MM.1S (cell line): ENCODE results near the gene PKIG.

Source experiments
- DNase-seq: peaks from one replicate; pipeline ENCODE4 v3.0.0-alpha.2; 2015
- H2AFZ ChIP-seq: fragments of 300-600 bp; sonication (generic); 2 replicates; pipeline ENCODE4 v1.6.0; 2016; ENCODE audit warnings: antibody characterized with exemption, low read length
- H3F3A ChIP-seq: fragments of 300-600 bp; sonication (generic); 2 replicates; pipeline ENCODE4 v1.6.1; 2016; ENCODE audit warnings: mild to moderate bottlenecking, antibody characterized with exemption, low read length, moderate library complexity, mixed read lengths; ENCODE audit not compliant: insufficient read depth
- H3K27ac ChIP-seq: fragments of 300-600 bp; sonication (generic); 2 replicates; pipeline ENCODE4 v1.5.1; 2016; ENCODE audit warnings: mild to moderate bottlenecking, low read length
- H3K27me3 ChIP-seq: fragments of 300-600 bp; sonication (generic); replicated peaks from 2 replicates; pipeline ENCODE4 v1.6.0; 2016; ENCODE audit warnings: low read length; ENCODE audit not compliant: insufficient read depth
- H3K36me3 ChIP-seq: fragments of 300-600 bp; sonication (generic); replicated peaks from 2 replicates; pipeline ENCODE4 v1.6.1; 2016; ENCODE audit warnings: mild to moderate bottlenecking, low read length, mixed read lengths; ENCODE audit not compliant: insufficient read depth
- H3K4me1 ChIP-seq: fragments of 300-600 bp; sonication (generic); 2 replicates; pipeline ENCODE4 v1.6.1; 2016; ENCODE audit warnings: low read length, mixed read lengths
- H3K4me2 ChIP-seq: fragments of 300-600 bp; sonication (generic); 2 replicates; pipeline ENCODE4 v1.6.0; 2016; ENCODE audit warnings: low read depth, low read length
- H3K4me3 ChIP-seq: fragments of 300-600 bp; sonication (generic); 2 replicates; pipeline ENCODE4 v1.5.1; 2016; ENCODE audit warnings: low read length, mixed read lengths
- H3K79me2 ChIP-seq: fragments of 300-600 bp; sonication (generic); 2 replicates; pipeline ENCODE4 v1.6.1; 2016; ENCODE audit warnings: mixed run types, low read length, mixed read lengths
- H3K9ac ChIP-seq: fragments of 300-600 bp; sonication (generic); 2 replicates; pipeline ENCODE4 v1.6.1; 2016; ENCODE audit warnings: low read length, mixed read lengths
- H3K9me2 ChIP-seq: fragments of 300-600 bp; sonication (generic); replicated peaks from 2 replicates; pipeline ENCODE4 v1.6.1; 2016; ENCODE audit warnings: mild to moderate bottlenecking, low read length, mixed read lengths; ENCODE audit not compliant: insufficient read depth
- H3K9me3 ChIP-seq: fragments of 300-600 bp; sonication (generic); replicated peaks from 2 replicates; pipeline ENCODE4 v1.6.1; 2016; ENCODE audit warnings: mild to moderate bottlenecking, low read length, mixed read lengths; ENCODE audit not compliant: insufficient read depth
- H4K20me1 ChIP-seq: fragments of 300-600 bp; sonication (generic); 2 replicates; pipeline ENCODE4 v1.6.1; 2016; ENCODE audit warnings: mild to moderate bottlenecking, low read length, moderate library complexity, mixed read lengths; ENCODE audit not compliant: insufficient read depth
- EZH2 ChIP-seq: fragments of 300-600 bp; sonication (generic); optimal IDR thresholded peaks from 2 replicates; pipeline ENCODE3; 2017; ENCODE audit warnings: low read depth, mild to moderate bottlenecking, antibody characterized with exemption, low read length, mixed read lengths
- EZH2phosphoT487 ChIP-seq: fragments of 300-600 bp; sonication (generic); IDR thresholded peaks from 2 replicates; pipeline ENCODE4 v1.6.1; 2018; ENCODE audit warnings: antibody characterized with exemption, low read length
- TF ChIP-seq, protein P1 (sequence below): fragments of 300-600 bp; sonication (generic); IDR thresholded peaks from 2 replicates; pipeline ENCODE4 v1.5.1; 2016; ENCODE audit warnings: antibody characterized with exemption, low read length, mixed read lengths

Gene PKIG

DNA sequence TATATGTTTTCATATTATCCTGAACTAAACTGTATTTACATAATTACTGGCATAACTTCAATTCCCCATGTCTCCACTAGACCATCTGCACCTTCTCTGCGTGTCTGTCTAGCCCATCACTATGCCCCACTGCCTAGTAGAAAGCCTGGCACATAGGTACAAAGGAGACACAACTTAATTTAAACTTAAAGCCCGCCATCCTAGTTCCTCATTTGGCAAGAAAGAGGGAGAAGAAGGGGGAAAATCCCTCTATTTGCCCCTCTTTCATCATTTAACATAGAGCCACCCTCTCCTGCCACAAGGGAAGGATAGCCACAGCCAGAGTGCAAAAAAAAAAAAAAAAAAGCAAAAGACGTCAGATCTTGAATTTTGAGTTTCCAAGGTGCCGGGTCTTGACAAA lies 1.8 kb downstream of the PKIG start:
- Histone ChIP-seq H3K79me2 (no peaks in the 10 kb centered on the region), H3K27ac (no peak overlapping the region), H3F3A (no peaks in the 10 kb centered on the region), H3K4me3 (no peak overlapping the region), H2AFZ (no peak overlapping the region), H3K9ac (no peak overlapping the region), H3K27me3 (no peaks in the 10 kb centered on the region), H3K9me3 (no peaks in the 10 kb centered on the region), H3K9me2 (no peaks in the 10 kb centered on the region), H3K36me3 (no peaks in the 10 kb centered on the region), H3K4me2 (no peak overlapping the region), H3K4me1 (peaks cover 6% of the 10 kb centered on the region; the same call in 1 of the 2 replicates), H4K20me1 (no peaks in the 10 kb centered on the region)
- no peak for DNase-seq
- no peak for TF ChIP-seq EZH2
- no peak for TF ChIP-seq EZH2phosphoT487
- TF ChIP-seq, protein P1, sequence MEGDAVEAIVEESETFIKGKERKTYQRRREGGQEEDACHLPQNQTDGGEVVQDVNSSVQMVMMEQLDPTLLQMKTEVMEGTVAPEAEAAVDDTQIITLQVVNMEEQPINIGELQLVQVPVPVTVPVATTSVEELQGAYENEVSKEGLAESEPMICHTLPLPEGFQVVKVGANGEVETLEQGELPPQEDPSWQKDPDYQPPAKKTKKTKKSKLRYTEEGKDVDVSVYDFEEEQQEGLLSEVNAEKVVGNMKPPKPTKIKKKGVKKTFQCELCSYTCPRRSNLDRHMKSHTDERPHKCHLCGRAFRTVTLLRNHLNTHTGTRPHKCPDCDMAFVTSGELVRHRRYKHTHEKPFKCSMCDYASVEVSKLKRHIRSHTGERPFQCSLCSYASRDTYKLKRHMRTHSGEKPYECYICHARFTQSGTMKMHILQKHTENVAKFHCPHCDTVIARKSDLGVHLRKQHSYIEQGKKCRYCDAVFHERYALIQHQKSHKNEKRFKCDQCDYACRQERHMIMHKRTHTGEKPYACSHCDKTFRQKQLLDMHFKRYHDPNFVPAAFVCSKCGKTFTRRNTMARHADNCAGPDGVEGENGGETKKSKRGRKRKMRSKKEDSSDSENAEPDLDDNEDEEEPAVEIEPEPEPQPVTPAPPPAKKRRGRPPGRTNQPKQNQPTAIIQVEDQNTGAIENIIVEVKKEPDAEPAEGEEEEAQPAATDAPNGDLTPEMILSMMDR, result no peak

DNA sequence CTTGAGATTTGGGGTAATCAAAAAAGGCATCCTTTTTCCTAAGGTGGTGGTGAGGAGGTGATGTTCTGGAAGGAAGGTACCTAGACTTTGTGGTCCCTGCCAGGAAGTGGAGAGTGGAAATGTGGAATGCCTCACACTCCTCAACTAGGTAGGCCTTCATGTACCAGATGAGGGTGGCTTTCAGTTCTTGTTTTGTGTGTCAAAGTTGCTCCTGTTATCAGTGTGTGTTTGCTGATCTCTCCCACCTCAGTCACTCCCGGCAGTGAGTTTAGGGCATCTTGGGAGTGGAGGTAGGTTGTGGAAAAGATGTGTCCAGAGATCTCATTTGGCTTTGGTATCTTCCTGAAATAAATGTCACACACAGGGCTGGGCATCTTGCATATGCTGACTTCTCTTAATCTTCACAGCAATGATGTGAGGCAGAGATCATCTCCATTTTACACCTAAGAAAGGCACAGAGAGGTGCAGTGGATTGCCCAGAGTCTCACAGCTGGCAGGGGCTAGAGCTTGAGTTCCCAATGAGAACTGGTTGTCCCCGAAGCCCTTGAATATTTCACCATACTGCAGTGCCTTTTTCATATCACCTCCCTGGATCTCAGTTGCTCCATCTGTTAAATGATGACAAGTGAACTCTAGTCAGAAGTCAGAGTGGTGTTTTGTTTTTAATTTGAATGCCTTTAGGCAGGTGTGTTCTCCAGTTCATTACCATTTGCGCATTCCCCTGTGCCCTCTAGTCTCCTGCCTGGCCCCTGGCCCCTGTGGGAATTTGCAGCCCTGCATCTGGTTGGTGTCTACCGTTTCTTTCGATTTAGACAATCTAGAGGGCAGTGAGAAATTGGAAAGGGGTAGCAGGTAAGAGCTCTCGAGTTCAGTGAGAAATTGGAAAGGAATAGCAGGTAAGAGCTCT lies 2.9 kb downstream of the PKIG start:
- TF ChIP-seq EZH2 (no peak), EZH2phosphoT487 (no peak)
- TF ChIP-seq, protein P1, result no peak
- no peak overlapping the region for H3K4me2 ChIP-seq
- H2AFZ ChIP-seq, result no peak overlapping the region
- no peaks in the 10 kb centered on the region for H3F3A ChIP-seq
- H3K9me3 ChIP-seq, result no peaks in the 10 kb centered on the region
- DNase-seq, result no peak
- H3K9me2 ChIP-seq, result no peaks in the 10 kb centered on the region
- no peak overlapping the region for H3K4me3 ChIP-seq
- no peak overlapping the region for H3K27ac ChIP-seq
- no peaks in the 10 kb centered on the region for H3K79me2 ChIP-seq
- H3K36me3 ChIP-seq, result no peaks in the 10 kb centered on the region
- no peaks in the 10 kb centered on the region for H4K20me1 ChIP-seq
- H3K27me3 ChIP-seq, result no peaks in the 10 kb centered on the region
- H3K4me1 ChIP-seq, result peaks cover 6% of the 10 kb centered on the region; the same call in 1 of the 2 replicates
- H3K9ac ChIP-seq, result no peak overlapping the region

DNA sequence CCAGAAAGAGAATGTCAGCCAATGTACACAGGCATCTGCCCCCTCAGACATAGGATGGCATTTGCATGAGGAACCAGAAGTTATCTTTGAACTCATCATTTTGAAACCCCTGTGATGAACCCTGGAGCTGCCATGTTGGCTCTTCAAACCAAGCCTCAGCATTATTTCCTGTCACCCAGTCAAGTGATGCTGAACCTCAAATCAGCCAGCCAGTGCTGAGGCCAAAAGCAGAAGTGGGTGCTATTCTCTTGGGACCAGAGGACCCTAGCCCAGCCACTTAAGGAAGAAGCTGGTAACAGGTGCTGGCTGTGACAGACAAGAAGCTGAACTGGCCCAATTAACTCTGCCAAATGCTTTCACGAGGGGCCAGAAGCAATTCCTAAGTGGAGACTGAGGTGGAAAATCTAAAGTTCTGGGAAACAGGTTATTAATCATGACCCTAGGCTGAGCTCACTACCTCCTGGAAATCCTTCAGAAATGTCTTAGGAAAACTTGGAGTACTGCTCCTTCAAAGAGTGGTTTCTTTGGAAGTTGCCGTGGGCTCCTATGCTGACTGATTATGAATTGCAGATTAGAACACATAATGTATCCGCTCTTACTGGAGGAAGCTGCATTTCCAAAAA lies 4.0 kb downstream of the PKIG start:
- Histone ChIP-seq H3K4me2 (no peak overlapping the region), H3F3A (no peaks in the 10 kb centered on the region), H2AFZ (no peak overlapping the region), H3K79me2 (no peaks in the 10 kb centered on the region), H3K4me1 (peaks cover 2% of the 10 kb centered on the region; the same call in 1 of the 2 replicates), H3K9ac (no peak overlapping the region), H3K36me3 (no peaks in the 10 kb centered on the region), H3K27ac (no peak overlapping the region), H3K9me2 (no peaks in the 10 kb centered on the region), H3K4me3 (no peak overlapping the region), H3K9me3 (no peaks in the 10 kb centered on the region), H3K27me3 (no peaks in the 10 kb centered on the region), H4K20me1 (no peaks in the 10 kb centered on the region)
- DNase-seq, result no peak
- TF ChIP-seq EZH2phosphoT487, result no peak
- TF ChIP-seq EZH2, result no peak
- TF ChIP-seq, protein P1, result no peak
